HG02678 (cell line): ENCODE data around the gene STX4.

ENCODE experiments used
- ATAC-seq: cut with Tn5 transposase; IDR thresholded peaks from one replicate; pipeline ENCODE4 v1.9.1; 2021; ENCODE audit warnings: mild to moderate bottlenecking, moderate library complexity; ENCODE audit not compliant: unreplicated experiment

The STX4 gene

DNA sequence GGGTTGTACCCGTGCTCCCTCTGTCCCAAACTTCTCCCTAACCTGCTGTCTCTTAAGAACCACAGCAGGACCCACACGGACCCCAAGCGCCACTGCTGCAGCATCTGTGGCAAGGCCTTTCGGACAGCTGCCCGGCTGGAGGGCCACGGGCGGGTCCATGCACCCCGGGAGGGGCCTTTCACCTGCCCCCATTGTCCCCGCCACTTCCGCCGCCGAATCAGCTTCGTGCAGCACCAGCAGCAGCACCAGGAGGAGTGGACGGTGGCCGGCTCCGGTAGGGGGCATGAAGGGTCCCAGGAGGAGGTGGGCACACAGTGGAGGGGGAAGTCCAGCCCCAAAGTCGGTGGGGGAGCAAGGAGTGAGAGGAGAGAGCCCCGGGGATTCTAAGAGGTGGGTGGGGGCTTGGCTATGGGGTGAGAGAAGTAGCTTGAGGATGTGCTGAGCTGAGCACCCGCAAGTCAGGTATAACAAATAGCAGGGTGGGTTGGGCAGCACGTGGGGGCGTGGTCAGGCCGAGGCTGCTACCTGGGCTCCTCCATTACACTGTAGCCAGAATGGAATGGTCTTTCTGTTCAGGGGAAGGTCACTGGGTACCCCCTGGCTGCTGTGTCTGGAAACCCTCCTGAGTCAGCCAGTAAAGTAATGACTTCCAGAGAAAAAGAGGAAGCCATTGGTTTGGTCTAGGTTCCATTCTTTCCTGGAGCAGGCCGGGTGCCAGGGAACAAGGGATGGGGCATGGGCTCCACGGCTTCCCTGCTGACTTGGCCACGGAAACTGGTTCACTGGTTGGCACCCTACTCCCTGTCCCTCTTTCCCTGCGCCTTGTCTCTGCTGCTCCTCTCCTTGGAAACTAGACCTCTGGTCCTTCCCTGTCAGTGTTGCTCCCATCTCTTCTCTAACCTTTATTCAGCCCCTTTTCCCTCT, 48.3 kb downstream of the STX4 start:
- no peak for ATAC-seq

DNA sequence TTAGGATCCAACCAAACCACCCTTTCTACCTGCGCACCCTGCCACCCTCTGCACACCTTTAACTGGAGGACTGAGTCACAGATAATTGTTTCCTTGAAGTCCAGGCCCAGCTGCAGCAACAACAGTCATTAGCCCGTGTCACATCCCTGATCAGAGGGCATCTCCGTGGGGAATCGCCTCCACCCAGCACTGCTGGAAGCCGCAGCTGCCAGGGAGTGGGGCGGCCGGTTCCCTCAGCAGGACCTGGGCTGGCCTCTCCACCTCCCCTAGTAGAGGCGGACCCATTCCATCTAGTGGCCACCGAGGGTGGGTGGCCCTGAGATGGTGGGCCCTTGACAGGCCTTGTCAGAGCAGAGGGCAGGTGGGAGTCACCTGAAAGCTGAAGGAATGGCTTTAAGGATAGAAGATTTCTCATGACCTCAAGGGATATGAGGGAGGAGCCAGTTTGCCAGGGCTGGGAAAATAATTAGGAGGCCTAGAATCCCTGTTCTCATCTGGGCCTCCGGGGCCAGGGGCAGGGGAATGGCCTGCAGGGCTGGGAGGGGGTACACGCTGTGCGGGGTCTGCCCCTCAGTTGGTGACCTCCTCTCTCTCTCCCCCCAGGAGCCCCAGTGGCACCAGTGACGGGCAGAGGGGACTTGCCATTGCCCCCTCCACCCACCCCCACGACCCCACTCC, 49.1 kb downstream of the STX4 start:
- no peak for ATAC-seq

DNA sequence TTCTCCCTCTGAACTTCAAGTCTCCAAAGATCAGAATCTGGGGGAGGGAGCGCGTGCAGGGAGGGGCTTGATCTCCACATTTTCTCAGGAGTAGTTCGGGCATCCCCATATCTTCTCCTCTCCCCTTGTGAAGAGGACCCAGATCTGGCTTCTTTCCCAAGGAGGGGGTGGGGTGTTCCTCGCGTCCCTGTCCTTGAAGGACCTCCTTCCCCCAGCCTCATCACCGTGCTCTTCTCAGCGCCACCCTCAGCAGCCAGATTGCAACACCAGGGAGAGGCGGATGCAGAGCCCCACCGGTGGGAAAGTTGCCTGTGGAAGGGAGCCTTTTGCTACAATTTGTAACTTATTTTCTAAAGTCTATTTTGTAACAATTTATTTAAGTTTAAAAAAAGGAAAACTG, 49.7 kb downstream of the STX4 start:
- ATAC-seq: no peak

DNA sequence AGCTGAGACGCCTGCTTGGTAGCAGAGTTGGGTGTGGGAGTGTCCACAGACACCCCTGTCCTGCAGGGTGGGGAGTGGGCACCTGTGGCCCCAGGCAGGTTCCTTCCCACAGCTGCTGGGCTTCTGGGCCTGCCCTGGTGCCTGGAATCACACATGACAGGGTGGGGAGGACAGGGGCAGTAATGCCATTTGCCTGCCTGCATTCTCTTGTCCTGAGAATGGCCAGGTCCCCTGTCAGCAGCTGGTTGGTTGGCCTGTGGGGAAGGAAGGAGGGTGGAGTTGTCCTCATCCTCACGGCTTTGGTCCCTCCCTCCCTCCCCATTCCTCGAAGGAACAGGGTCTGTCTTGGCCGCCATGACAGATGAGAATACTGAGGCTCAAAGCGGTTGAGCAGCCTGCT, 50.2 kb downstream of the STX4 start:
- no peak for ATAC-seq

DNA sequence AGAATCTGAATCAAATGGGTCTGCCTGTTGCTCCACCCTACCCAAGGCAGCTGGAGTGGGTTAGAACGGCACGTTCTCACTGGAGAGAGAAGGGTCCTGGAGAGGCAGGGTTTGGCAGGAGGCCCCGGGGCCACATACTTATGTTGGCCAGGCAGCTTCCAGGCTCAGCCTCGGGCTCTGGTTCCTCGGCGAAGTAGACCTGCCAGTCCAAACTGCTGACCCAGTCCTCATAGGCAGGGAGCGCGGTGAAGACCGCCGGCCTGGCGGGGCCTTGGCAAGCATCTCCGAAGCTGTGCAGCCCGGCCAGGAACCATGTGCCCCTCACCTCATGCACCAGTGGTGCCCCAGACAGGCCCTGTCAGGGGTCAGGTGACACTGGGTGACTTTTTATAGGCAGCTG, 50.6 kb downstream of the STX4 start:
- no peak for ATAC-seq

DNA sequence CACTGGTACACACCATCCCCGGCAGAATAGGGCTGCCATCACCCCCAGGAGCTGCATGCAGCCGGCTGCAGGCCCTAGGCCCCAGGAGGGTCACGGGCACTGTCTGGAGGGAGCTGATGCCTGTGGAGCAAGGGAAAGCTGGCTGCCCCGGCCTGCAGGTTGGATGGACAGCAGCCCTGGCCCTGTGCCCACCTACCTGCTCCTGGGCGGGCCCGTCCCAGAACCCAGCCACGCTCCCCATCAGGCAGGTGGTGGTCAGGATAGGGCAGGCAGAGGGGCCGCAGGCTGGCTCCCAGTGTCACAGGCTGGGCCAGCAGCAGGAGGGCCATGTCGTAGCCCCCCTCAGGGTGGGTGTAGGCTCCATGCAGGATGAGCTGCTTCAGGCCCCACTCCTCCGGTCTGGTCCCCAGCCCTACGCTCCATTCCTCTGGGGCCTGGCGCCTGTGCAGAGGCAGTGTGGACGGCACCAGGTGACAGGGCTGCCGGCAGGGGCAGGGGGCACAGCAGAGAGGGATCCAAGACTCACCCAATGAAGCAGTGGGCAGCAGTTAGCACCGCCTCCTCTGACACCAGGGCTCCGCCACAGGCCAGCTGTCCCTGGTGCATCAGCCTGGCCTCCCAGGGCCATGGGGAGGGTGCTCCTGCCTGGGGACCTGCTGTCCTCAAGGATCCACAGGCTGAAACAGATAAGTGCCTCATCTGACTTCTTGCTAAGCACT, 51.4 kb downstream of the STX4 start:
- ATAC-seq: no peak

DNA sequence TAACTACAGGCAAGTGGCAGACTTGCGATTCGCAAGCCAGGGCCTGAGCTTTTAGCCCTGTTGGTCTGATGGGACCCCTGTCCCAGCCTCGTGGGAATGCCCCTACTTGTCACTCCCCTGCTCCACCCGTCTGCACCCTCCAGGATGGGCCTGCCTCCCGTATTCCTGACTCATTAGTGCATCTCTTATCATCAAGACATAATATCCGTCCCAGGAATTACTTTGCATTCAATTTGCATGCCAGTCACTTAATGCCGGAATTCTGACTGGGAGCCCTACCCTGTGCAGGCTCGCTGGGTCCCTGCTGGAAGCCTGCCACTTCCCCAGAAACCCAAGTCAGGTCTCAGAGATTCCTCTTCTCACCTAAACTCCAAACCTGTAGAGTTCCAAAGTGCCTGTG, 52.1 kb downstream of the STX4 start:
- ATAC-seq: no peak

DNA sequence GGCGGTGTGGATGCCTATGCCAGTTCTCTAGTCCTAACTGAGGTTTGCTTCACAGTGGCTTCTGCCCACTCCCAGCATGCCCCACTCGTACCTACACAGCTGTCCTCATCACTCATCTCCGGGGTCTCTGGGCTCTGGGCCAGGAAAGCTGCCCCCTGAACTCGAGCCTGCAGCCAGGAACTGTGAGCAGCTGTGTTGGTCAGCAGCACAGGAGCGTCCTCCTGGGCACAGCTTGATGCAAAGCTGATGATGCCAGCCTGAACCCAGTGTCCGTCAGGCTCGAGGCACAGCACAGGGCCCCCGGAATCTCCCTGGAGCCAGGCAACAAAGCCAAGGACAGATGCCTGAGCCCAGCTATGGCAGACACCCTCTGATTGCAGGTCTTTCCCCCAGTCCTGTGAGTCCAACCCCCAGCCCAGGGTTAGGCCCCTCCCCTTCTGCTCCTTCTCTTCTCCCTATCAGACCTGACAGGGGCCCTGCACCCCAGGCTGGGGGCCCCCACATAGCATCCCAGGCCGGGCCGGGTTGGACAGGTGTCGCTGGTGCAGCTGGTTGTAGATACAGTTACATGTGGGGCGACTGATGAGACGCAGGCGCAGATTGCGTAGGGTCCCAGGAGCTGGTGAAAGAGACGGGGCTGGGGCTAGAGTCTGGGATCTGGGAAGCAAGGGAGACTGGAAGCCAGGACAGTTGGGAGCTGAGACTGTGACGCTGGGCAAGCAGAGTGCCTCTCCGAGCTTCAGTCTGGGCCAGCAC, 52.7 kb downstream of the STX4 start:
- no peak for ATAC-seq

DNA sequence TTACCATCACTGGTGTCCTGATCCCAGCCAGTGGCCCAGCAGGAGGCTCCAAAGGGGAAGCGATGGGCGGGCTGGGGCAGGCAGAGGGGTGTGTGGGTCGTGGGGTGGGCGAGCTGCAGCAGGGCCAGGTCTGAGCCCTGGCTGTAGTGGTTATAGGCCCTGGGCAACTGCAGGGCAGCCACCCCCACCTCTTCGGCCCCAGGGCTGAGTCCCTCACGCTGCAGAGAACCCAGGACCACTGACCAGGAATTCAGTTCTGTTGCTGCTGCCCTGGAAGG, 53.2 kb downstream of the STX4 start:
- ATAC-seq: no peak

DNA sequence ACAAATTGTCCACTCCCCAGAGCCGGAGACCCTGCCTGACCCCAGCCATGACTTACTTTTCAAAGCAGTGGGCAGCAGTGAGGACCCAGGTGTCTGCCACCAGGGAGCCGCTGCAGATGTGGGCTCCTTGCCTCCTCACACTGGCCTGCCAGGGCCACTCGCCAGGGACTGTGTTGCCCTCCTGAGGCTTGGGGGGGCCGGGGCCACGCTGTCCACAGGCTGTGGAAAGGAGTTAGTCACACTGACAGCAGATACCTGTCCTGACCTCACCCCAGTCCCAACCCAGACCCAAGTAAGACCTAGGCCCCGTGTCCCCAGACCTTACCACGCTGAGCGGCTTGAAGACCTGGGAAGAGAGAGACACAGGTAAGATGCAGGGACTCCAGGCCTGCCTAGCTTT, 54.1 kb downstream of the STX4 start:
- ATAC-seq: no peak

DNA sequence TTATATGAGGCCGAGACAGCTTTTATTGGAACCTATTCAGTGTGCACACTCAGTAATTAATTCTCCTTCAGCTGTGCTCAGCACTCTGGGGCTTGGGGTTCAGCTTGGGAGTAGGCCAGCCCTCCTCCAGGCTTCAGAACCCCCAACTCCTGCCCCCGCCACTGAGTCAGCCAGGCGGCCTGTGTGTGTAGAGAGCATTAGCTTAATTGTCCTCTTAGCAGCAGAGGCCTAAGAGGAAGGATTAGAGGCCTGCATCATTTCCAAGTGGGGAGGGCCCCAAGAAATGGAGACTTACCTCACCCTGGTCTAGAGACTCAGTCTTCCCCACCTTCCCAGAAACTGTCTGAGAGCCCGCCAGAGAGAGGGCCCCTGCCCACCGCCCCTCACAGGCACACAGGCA, 54.6 kb downstream of the STX4 start:
- no peak for ATAC-seq

DNA sequence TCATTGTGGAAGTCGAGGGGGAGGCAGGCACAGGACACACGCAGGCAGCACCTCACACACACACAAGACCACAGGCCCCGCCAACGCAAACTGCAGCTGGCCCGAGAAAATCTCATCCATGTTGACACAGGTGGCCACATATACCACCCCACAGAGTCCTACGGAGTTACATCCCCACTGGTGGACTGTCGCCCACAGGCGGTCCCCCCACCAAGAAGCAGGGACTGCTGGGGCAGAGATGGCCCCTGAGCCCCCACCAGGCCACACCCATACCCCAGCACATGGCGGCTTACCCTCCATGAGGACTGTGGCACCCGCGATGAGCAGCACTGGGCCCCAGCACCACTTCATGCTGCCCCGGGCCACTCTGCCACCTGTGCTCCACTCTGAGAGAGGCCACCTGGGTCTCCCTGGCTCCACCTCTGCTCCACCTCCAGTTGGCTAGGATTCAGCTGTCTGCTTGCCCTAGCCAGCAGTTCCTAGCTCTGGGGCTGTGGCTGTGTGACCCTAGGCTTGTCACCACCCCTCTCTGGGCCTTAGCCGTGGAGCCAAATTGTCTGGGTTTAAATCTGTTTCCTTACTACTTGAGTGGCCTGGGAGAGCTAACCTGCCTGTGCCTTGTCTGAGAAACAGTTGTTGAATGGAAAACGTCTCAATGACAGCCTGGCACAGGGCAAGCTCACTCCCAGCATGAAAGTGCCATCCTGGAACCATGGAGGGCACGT, 55.3 kb downstream of the STX4 start, which contains the start of gene PRSS53:
Gene PRSS53 (minus strand): TSS at position 485 of the 725 bp plus-strand sequence. CDS start 134 bp downstream, at position 351.
- no peak for ATAC-seq

DNA sequence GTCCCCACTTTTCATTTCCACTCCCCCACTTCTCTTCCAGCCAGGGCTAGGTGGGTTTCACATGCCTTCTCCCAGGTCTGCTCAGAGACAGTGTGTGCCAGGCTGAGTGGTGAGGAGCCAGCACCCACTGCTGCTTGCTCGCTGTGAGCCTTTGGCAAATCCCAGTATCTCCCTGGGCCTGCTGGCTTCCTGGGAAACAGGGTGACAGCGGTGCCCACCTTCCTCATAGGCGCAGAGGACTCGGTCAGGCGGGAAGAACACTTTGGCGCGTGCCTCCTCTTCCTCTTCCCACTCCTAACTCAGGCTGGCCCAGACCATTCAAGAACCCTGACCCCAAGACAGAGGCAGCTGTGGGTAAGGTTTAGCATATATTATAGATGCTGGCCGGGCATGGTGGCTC, 55.8 kb downstream of the STX4 start:
- no peak for ATAC-seq
